Measurements from ENCODE around the gene SIMC1. TPM values are rescaled to one million over a fixed set of nuclear protein-coding genes. Genes with fewer than 3 reads are reported as not detected.

The SIMC1 gene
- total RNA-seq, 2 donors from 2014 or later = 23.9 to 24.4 TPM

GRCh38 chr5:176339304-176339703, 101.1 kb downstream of the SIMC1 start:
- no peak for DNase-seq
- Histone ChIP-seq H3K9me3 (no peaks in the 10 kb centered on the region), H3K27me3 (no peaks in the 10 kb centered on the region), H3K27ac (no peak overlapping the region), H3K4me1 (no peaks in the 10 kb centered on the region), H3K4me3 (no peak overlapping the region), H3K36me3 (peaks cover 5% of the 10 kb centered on the region), H3K9ac (ENCODE audit: low read depth in 2 of 2, low read length in 2 of 2) (no peak overlapping the region)
- intact Hi-C loops (cut with DNase I) = no loop called here
- no peak for TF ChIP-seq CTCF (IDR thresholded peaks at IDR 0.05)

- Histone ChIP-seq H3K27me3 (no peaks in the 10 kb centered on the region), H3K9me3 (no peaks in the 10 kb centered on the region), H3K27ac (no peak overlapping the region), H3K4me3 (no peak overlapping the region), H3K36me3 (peaks cover 9% of the 10 kb centered on the region), H3K9ac (ENCODE audit: low read depth in 2 of 2, low read length in 2 of 2) (no peak overlapping the region), H3K4me1 (no peaks in the 10 kb centered on the region)
- DNase-seq = no peak
- intact Hi-C loops (cut with DNase I) = no loop called here
- TF ChIP-seq CTCF (IDR thresholded peaks at IDR 0.05) = no peak
Measured at GRCh38 chr5:176341325-176342157, 103.3 kb downstream of the SIMC1 start.

GRCh38 chr5:176342158-176342483, 103.9 kb downstream of the SIMC1 start:
- TF ChIP-seq CTCF (IDR thresholded peaks at IDR 0.05) = no peak
- Histone ChIP-seq H3K9ac (ENCODE audit: low read depth in 2 of 2, low read length in 2 of 2) (no peak overlapping the region), H3K4me3 (no peak overlapping the region), H3K27me3 (no peaks in the 10 kb centered on the region), H3K9me3 (no peaks in the 10 kb centered on the region), H3K36me3 (peaks cover 15% of the 10 kb centered on the region), H3K27ac (no peak overlapping the region), H3K4me1 (no peaks in the 10 kb centered on the region)
- DNase-seq = no peak
- intact Hi-C loops (cut with DNase I) = no loop called here

GRCh38 chr5:176342766-176343458, 104.7 kb downstream of the SIMC1 start:
- H3K27me3 ChIP-seq = no peaks in the 10 kb centered on the region
- H3K4me3 ChIP-seq = no peak overlapping the region
- TF ChIP-seq CTCF (IDR thresholded peaks at IDR 0.05) = no peak
- no peaks in the 10 kb centered on the region for H3K4me1 ChIP-seq
- no peak for DNase-seq
- no peak overlapping the region for H3K9ac ChIP-seq (ENCODE audit: low read depth in 2 of 2, low read length in 2 of 2)
- peaks cover 16% of the 10 kb centered on the region for H3K36me3 ChIP-seq
- no peaks in the 10 kb centered on the region for H3K9me3 ChIP-seq
- intact Hi-C loops (cut with DNase I) = no loop called here
- no peak overlapping the region for H3K27ac ChIP-seq

- H3K36me3 ChIP-seq = peaks cover 15% of the 10 kb centered on the region
- TF ChIP-seq CTCF (IDR thresholded peaks at IDR 0.05) = no peak
- DNase-seq = no peak
Measured at GRCh38 chr5:176350416-176350815, 112.2 kb downstream of the SIMC1 start.

More at GRCh38 chr5:176350416-176350815, 112.2 kb downstream of the SIMC1 start:
- H3K27ac ChIP-seq = no peak overlapping the region
- intact Hi-C loops (cut with DNase I) = no loop called here
- no peak overlapping the region for H3K9ac ChIP-seq (ENCODE audit: low read depth in 2 of 2, low read length in 2 of 2)
- no peaks in the 10 kb centered on the region for H3K9me3 ChIP-seq
- H3K27me3 ChIP-seq = no peaks in the 10 kb centered on the region
- H3K4me1 ChIP-seq = no peaks in the 10 kb centered on the region
- no peak overlapping the region for H3K4me3 ChIP-seq

Data from colonic mucosa (tissue), 4 donors.